Skeletal muscle cell (primary cell): ENCODE measurements around the gene CPNE7.
"Not testable (repeated sequence)": the region's sequence is repeated elsewhere in the genome, so short reads cannot be mapped to it uniquely, and the experiment has no call there.

ENCODE experiments used
- DNase-seq: peaks from one replicate; pipeline ENCODE4 v3.0.0-alpha.2; 2010; ENCODE audit warnings: low read depth
- H3K4me3 ChIP-seq: 2 replicates; pipeline ENCODE4 v1.5.1; 2011; ENCODE audit warnings: low read depth, mild to moderate bottlenecking, control low read depth, low read length, moderate library complexity

CPNE7 gene

DNA sequence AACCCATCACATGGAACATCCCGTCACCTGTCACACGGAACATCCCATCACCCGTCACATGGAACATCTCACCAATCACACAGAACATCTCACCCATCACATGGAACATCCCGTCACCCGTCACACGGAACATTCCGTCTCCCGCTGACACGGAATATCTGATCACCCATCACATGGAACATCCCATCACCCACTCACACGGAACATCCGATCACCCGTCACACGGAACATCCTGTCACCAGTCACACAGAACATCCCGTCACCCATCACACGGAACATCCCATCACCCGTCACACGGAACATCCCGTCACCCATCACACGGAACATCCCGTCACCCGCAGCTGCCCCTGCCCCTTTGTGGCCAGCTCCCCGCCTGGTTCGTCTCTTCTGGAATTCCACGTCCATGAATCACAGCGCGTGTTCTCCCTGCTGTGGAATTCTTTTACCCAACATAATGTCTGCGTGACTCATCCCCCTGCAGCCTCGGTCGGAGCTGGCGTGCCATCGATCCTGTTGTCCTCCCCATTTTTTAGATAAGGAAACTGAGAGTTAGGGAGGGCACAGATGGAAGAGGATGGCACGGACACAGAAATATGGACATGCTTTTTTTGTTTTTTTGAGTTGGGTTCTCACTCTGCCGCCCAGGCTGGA lies 5.6 kb downstream of the CPNE7 start:
- DNase-seq, result peak; percentile 96

DNA sequence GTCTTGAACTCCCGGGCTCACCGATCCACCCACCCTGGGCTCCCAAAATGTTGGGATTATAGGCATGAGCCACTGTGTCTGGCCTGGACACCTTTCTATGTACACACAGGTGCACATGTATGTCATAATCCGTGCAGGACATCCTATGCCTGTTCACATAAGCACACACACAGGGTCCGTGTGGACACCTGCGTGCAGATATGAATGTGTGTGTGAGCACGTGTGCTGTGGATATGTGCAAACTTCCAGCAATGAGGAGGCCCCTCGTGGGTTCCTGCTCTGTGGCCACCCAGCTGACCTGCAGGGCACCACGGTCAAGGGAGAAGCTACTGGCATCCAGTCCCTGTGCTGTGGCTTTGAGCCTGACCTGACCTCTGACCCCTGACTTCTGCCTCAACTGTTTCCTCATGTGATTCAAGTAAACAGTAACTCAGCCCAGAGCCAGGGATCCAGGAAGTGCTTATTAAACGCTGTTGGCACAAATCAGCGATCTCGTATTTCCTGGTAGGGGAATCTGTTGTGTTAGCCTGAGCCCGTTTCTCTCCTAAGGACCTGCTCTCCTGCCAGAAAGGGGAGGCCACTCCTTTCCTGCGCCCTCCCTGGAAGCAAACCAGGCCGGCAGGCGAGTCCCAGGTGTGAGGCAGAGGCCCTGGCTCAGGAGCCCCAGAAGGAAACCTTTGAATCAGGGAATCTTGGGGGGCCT lies 6.5 kb downstream of the CPNE7 start:
- no peak overlapping the region for H3K4me3 ChIP-seq
- DNase-seq, result peak; percentile 64

More for the DNA sequence above, 5.6 kb downstream of the CPNE7 start:
- H3K4me3 ChIP-seq, result no peak overlapping the region

DNA sequence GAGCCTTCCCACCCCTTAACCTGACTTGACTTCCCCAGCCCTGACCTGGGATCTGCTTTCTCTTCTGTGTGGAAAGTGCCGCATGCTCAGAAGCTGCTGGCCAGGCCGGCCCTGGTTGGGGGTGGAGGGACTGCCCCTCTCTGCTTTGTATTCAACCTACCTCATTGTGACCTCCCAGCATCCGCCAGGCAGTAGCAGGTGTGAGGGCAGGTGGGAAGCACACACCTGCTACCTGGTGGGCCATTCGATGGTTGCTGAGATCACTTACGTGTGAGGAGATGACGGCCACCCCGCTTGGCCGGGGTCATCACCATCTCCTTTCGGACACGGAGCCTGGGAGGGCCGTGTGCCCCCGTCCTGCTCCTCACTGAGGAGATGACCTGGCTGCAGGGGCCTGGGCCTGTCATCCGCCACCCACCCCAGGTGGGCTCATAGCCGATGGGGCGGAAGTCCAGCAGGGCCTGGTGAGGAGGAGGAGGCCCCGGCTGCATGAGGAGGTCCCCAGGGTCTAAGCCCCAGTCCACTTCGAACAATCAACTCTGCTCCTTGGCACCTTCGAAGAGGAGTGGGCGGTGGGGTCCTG lies 7.1 kb downstream of the CPNE7 start:
- no peak for DNase-seq
- H3K4me3 ChIP-seq, result no peak overlapping the region

DNA sequence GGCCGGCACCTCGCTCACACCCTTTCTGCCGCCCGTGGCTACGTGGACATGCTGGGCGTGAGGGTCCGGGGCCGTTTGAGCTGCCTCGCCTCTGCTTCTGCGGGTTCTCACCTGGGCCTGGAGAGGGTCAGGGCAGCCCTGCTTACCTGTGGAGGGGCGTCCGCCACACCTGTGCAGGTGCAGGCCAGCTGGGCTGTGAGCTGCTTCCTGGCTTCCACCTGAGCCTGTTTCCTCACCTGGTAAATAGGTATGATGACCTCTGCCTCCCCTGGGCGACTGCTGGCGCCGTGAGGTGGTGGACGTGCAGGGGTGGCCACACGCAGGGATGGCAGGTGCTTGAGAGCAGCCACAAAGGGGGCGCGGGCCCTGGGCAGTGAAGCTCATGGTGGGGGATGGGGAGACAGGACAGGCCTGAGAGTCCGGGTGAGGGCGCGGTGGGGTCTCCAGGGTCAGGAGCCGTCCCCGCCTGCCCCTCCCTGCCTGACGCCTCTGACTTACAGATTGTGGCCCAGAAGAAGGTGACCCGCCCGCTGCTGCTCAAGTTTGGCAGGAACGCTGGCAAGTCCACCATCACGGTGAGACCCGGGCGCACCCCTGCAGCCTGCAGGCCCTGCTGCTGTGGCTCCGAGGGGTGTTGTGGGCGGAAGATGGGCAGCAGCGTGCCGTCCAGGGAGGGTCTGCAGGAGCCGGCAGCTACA lies 7.8 kb downstream of the CPNE7 start:
- no peak overlapping the region for H3K4me3 ChIP-seq
- DNase-seq, result no peak

DNA sequence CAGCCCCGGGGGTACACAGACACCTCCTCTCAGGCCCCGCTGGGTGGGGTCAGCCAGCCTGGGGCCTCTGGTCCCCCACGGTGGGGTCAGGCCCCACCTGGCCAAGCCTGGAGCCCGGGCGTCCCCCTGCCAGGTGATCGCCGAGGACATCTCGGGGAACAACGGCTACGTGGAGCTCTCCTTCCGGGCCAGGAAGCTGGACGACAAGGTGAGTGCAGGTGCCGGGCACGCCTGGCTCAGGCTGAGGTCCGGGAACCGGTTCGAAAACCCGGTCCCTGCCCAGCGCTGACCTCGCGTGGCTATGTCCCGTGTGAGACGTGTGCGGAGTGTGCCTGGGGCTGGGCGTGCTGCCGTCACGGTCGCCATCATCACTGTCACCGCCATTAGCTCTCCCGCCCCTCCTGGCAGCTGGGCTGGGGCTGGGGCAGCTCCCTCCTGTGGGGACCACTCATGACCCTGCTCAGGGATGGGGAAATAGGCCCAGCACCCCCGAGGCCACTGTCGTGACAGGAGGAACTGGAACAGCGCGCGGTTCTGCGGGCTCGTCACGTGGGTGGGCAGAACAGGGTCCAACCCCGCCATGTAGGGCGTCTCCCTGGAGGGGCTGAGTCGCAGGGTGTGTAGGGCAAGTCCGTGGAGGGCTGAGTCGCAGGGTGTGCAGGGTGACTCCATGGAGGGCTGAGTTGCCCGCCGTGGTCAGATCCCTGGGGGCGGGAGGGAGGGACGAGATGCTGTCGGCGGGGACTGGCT lies 8.5 kb downstream of the CPNE7 start:
- DNase-seq, result no peak
- H3K4me3 ChIP-seq, result no peak overlapping the region

DNA sequence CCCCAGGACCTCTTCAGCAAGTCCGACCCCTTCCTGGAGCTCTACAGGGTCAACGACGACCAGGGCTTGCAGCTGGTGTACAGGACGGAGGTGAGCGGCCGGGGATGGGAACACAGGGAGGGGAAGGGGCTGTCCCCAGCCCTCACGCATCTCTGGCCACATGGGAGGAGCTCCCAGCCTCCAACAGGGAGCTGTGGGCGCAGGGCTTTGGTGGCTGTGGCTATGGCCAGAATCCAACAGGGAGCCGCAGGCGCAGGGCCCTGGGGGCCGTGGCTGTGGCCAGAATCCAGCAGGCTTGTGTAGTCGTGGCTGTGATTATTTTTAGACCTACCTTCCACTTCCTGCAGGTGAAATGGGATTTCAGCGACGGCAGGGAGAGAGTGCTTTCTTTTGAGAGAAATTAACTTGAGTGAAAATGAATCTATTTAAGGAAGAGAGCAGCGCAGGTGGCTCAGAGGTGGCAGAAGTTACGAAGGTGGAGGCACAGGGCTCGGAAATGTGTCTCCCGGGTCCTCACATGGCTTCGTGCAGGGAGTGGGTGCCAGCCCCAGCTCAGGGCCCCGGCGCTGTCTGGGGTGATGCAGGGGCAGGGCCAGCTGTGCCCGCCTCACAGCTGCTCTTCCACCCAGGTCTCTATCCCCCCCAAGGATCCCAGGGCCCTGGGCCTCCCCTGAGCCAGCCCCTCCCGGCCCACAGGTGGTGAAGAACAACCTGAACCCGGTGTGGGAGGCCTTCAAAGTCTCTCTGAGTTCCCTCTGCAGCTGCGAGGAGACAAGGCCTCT lies 9.4 kb downstream of the CPNE7 start:
- DNase-seq, result no peak
- no peak overlapping the region for H3K4me3 ChIP-seq

DNA sequence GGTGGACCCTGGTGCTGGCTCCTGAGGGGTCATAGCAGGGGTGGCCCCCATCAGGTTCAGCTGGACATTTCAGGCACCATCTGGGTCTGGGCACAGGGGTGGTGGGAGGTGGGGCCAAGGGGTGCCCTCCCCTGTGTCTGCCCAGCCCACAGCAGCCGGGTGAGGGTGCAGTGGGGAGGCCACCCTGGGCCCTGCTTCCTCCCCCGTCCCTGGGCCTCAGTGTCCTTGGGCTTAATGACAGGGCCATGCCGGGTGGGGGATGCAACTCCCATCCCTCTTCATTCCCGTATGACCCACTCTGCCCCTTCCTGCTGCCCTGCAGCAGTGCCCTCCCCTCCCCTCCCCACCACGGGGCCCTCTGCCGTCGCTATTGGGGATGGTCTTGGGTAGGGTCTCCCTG lies 10.7 kb downstream of the CPNE7 start:
- H3K4me3 ChIP-seq, result no peak overlapping the region
- no peak for DNase-seq

DNA sequence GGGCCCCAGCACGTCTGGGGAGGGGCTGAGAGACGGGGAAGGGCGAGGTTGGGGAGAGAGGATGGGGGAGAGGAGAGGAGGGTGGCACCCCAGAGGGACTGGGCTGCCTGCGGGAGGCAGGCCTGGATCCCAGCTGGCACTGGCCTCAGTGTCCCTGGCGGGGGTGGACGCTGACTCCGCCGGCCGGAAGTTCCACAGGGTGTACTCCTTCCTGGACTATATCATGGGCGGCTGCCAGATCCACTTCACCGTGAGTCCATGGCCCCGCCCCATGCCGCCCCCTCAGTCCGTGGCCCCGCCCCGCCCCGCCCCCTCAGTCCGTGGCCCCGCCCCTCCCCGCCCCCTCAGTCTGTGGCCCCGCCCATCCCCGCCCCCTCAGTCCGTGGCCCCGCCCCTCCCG lies 11.3 kb downstream of the CPNE7 start:
- H3K4me3 ChIP-seq, result no peak overlapping the region
- no peak for DNase-seq

DNA sequence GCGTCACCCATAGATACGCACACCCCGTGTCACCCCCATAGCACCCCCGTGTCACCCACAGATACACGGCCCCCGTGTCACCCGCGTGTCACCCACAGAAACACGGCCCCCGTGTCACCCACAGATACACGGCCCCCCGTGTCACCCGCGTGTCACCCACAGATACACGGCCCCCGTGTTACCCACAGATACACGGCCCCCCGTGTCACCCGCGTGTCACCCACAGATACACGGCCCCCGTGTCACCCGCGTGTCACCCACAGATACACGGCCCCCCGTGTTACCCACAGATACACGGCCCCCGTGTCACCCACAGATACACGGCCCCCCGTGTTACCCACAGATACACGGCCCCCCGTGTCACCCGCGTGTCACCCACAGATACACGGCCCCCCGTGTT lies 12.1 kb downstream of the CPNE7 start:
- DNase-seq, H3K4me3 ChIP-seq: not testable (repeated sequence)

DNA sequence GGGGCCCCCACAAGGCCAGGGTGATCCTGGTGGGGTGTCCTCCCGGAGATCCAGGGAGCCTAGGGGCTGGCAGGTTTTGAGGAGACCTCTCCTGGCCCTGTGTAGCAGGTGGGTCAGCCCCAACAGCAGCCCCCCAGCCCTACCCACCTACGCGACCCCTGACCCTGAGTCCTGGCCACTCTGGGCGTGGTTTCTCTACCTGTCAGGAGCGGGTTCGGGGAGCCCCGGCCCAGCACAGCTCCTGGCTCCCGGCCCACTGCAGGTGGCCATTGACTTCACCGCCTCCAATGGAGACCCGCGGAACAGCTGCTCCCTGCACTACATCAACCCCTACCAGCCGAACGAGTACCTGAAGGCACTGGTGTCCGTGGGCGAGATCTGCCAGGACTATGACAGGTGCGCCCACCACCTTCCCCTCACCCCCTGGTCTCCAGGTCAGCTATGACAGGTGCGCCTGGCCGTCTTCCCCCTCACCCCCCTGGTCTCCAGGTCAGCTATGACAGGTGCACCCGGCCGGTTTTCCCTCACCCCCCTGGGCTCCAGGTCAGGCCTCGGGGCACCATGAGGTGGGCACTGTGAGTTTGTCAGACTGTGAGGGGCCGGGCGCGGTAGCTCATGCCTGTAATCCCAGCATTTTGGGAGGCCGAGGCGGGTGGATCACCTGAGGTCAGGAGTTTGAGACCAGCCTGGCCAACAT lies 13.0 kb downstream of the CPNE7 start:
- no peak for DNase-seq

DNA sequence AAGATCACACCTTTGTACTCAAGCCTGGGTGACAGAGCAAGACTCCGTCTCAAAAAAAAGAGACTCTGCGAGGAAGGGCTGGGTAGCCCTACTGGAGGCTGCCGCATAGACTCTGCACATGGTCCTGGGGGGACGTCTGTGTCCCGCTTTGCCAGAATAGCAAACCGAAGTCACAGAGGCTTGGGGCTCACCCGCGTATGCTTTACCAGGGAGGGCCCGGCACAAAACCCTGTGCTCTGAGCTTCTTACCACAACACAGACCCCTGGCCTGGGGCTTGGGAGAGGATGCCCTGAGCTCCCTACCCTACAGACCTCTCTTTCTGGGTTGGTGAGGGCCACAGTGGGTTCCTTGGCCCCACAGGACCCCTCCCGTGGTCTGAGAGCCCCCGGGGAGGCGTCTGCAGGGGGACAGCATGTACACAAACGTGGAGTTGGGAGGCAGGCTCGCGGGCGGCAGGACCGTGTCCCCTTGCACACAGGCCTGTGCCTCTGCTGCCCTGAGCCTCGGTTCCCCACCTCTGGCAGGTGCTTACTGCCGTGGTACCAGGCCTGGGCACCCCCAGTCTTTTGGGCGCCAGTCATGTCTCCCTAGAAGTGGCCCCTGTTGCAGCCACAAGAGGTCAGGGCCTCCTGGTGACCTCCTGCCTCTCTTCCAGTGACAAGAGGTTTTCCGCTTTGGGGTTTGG lies 13.8 kb downstream of the CPNE7 start:
- no peak overlapping the region for H3K4me3 ChIP-seq
- DNase-seq, result no peak

More for the DNA sequence above, 13.0 kb downstream of the CPNE7 start:
- no peak overlapping the region for H3K4me3 ChIP-seq

DNA sequence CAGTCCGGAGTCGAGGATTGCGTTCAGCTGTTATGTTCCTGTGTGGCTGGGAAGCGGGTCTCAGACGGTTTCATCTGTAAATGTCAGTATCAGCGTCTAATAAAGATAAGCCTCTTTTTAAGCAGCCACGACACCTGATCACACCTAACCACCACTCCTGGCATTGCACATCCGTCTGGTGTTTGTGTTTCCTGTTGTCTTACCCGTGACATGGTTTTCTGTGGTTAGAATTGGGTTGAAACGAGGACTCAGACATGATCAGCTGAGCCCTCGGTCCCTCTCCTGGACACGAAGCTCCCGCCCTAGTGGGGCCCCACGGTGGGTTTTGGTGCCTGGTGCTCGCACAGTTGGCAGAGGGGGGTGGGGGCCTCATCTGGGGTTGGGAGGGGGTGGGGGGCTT lies 18.3 kb downstream of the CPNE7 start:
- DNase-seq, result no peak
- H3K4me3 ChIP-seq, result no peak overlapping the region

DNA sequence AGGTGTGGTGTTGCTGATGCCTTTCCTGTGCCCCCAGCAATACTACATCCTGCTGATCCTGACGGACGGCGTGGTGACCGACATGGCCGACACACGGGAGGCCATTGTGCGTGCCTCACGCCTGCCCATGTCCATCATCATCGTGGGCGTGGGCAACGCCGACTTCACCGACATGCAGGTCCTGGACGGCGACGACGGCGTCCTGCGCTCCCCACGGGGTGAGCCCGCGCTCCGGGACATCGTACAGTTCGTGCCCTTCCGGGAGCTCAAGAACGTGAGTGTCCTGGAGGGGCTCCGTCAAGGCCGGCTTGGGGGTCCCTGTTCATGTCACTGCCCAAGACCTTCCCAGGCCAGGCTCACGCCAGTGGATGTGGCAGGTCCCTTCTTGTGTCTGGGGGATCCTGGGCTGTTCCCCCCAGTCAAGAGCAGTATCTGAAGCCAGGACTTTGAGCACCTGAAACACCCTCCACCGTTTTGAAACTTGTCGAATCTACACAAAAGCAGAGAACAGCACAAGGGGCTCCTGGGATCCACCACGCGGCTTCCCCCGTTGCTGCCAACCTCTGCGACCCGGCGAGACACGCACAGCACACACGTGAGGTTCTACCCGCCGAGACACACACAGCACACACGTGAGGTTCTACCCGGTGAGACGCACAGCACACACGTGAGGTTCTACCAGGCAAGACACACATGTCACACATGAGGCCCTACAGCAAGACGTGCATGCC lies 19.9 kb downstream of the CPNE7 start:
- no peak overlapping the region for H3K4me3 ChIP-seq
- DNase-seq, result no peak

DNA sequence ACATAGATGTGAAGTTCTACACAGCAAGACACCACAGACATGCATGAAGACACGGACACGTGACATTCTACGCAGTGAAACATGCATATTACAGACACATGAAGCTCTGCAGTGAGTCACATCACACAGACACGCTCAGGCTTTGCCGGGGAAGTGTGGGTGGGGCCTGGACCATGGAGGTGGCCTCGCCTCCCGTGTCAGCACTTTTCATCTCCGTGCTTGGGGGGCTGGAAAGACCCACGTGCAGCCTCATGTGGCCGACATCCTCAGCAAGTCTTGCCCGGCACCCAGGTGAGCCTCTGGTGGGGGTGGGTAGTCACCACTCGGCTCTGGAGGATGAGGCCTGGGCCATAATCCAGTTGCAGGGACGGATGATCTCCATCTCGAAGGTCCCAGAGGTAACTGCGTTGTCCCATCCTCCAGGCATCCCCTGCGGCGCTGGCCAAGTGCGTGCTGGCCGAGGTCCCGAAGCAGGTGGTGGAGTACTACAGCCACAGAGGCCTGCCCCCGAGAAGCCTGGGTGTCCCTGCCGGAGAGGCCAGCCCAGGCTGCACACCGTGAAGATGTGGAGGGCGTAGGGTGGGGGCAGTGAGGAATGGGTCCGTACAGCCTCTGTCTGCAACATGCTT lies 20.6 kb downstream of the CPNE7 start:
- no peak overlapping the region for H3K4me3 ChIP-seq
- DNase-seq, result no peak

DNA sequence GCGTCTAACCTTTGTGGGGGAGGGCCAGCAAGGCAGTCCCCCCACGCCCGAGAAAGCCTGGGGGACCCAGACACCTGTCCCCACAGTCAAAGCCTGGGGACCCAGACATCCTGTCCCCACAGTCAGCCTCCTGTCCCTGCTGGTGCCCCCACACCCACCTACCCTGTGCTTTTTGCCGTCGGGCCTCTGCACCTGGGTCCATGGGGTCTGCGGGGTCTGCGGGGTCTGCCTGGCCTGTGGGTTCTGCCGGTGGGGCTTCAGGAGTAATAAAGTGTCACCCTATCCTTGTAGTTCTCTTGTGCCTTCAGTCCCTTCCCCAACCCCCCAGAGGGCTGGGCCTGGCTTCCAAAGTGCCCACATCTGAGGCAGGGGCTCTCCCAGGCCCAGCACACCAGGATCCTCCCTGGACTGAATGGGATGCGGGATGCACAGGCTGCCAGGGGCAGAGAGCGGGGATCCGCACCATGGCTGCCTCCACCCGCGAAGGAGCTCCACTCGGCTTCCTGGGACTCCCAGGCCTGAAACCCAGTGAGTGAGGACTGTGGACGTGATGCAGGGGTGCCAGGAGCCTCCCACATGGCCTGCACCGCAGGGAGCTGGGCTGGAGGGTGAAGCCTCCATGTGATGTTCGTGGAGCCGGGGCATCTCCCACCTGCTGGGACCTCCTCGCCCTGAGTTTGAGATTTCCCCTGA lies 21.5 kb downstream of the CPNE7 start:
- no peak for DNase-seq
- H3K4me3 ChIP-seq, result no peak overlapping the region

DNA sequence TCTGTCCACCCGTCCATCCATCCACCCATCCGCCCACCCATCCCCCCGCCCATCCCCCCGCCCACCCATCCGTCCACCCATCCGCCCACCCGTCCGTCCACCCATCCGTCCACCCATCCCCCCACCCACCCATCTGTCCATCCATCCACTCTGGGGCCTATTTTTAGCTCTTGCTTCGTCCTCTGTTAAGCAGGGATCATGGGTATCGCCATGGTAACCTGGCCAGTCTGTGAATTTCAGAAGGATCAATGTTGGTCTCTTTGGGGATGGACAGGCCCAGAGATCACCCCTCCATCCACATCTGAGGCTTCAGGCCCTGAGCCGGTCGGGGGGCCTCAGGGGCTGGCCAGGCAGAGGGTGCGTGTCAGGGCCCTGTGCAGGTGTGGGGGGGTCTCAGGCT lies 22.6 kb downstream of the CPNE7 start:
- no peak overlapping the region for H3K4me3 ChIP-seq
- DNase-seq, result no peak
